GM21381 (cell line): ENCODE measurements around the gene PRDX1.

Experiments used
- ATAC-seq: cut with Tn5 transposase; IDR thresholded peaks from one replicate; pipeline ENCODE4 v1.9.1; 2021; ENCODE audit warnings: mild to moderate bottlenecking, moderate library complexity; ENCODE audit not compliant: unreplicated experiment

Gene PRDX1

DNA sequence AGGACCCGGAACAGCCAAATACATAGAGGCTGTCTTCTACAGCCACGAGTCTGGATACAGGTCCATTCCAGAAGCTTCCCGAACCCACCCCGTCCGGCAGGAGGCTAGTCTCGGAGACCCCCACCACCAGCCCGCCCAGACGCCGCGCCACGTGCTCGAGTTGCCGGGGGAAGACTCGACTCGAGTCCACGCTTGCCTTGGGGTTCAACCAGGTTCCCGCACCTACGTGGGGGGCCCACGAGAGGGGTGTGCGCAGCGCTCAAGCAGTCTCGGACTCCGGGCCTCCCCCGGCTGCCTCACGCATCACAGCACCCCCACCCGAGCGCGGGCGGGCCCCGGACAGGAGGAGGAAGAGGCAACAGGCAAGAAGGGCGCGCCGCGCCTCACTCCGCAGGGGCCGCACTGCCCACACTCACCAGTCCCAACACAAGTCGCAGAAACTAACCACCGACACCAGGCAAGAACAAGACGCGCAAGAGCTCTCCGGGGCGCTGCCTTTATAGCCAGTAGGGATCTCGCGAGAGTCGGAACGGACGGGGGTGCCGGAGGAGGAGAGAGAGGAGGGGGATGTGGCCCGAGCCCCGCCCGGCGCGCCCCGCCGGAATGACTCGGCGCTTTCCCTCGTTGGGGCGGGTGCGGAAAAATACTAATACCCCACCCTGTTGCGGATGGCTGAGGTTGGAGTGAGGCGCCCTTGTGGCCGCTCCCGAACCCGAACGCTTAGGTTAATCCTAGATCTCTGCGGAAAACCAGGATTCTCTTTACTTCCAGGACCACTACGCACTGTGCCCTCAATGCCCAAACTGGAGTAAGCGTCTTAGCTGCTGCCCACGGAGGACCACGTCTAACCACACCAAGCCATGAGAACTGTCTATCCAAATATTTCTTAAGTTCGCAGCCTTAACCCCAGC lies at the start of gene PRDX1:
Gene PRDX1, minus strand, starts transcription at position 472 of the 911 bp plus-strand sequence. CDS start 2,841 bp downstream, outside the sequence.
- ATAC-seq: peak; percentile 80

- ATAC-seq: no peak
These were observed 48.9 kb upstream of the PRDX1 start for GRCh38 chr1:45570631-45571030.

DNA sequence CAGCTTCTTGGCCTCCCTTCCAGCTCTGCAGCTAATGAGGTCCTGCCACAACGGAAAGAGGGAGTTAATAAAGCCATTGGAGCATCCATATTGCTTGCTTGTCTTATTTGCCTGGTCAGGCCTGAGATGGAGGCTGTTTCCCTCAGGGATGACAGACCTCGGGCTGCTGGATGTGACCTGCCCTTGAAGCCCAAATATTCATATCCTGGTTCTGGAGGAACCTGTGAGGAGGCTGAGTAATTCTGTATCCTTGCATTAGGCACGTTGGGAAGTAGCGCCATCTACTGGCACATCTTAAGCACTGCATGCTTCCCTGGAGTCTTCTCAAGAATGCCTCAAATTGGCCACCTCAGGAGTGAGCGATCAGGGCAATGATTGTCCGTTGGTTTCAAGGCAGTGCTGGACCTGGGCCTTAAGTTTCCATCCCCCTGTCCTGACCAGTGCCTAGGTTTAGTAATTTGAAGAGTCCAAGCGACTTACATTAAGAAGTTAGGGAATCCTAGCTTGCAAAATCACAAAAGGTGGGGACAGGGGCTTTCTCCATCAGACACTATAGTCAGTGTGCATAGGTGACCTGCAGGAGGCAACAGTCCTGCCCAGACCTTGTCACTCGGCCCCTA lies 48.4 kb upstream of the PRDX1 start:
- no peak for ATAC-seq

- no peak for ATAC-seq
These were observed 47.9 kb upstream of the PRDX1 start for GRCh38 chr1:45569571-45569961.

DNA sequence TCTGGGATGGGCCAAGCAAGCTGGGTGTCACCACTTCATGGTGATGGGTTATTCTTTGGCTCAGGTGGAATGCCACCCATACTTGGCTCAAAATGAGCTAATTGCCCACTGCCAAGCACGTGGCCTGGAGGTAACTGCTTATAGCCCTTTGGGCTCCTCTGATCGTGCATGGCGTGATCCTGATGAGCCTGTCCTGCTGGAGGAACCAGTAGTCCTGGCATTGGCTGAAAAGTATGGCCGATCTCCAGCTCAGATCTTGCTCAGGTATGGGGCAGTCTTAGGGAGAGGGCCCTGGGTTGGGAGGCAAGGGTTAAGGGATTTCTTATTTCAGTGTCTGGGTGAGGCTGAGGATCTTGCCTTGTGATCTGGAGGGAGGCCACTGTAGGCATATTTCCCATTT lies 46.7 kb upstream of the PRDX1 start:
- ATAC-seq: no peak

- no peak for ATAC-seq
These were observed 46.2 kb upstream of the PRDX1 start for GRCh38 chr1:45567911-45568310.

DNA sequence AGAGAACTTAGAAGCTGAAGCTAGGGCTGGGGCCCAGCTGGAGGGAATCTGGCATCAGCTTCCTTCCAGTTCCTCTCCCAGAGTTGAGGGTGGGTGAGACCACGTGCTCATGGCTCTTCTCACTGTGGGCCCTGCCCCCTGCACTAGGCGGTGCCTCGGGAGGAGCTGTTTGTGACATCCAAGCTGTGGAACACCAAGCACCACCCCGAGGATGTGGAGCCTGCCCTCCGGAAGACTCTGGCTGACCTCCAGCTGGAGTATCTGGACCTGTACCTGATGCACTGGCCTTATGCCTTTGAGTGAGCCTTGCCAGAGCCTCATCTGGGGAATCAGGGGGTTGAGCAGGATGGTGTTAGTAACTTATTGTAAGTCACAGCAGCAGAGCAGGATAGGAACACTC lies 45.0 kb upstream of the PRDX1 start:
- ATAC-seq: no peak

GRCh38 chr1:45563843-45564242 lies 42.2 kb upstream of the PRDX1 start:
- no peak for ATAC-seq

GRCh38 chr1:45557422-45557944 lies 35.8 kb upstream of the PRDX1 start:
- ATAC-seq: no peak

DNA sequence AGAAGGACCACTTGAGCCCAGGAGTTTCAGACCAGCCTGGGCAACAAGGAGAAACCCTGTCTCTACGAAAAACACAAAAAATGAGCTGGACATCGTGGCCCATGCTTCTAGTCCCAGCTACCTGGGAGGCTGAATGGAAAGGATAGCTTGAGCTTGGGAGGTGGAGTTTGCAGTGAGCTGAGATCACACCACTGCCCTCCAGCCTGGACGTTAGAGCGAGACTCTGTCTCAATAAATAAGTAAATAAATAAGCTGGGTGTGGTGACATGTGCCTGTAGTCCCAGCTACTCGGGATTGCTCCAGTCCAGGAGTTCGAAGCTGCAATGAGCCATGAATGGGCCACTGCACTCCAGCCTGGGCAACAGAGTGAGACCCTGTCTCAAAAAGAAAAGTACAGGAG lies 32.5 kb upstream of the PRDX1 start:
- no peak for ATAC-seq

DNA sequence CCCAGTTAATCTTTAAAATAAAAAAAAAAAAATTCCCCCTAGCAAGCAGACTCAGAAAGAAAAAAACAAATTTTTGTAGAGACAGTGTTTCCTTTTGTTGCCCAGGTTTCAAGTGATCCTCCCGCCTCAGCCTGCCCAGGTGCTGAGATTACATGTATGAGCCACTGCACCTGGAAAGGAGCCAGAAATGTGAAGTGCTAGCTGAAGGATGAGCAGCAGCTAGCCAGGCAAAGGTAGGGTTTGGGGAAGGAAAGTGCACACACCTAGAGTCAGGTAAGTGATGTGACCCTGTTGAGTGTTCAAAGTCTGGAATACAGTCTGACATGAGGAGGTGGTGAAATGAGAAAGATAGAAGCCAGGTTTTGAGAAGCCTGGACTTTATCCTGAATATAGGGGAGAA lies 30.6 kb upstream of the PRDX1 start:
- no peak for ATAC-seq

GRCh38 chr1:45551684-45552083 lies 30.0 kb upstream of the PRDX1 start:
- ATAC-seq: no peak

DNA sequence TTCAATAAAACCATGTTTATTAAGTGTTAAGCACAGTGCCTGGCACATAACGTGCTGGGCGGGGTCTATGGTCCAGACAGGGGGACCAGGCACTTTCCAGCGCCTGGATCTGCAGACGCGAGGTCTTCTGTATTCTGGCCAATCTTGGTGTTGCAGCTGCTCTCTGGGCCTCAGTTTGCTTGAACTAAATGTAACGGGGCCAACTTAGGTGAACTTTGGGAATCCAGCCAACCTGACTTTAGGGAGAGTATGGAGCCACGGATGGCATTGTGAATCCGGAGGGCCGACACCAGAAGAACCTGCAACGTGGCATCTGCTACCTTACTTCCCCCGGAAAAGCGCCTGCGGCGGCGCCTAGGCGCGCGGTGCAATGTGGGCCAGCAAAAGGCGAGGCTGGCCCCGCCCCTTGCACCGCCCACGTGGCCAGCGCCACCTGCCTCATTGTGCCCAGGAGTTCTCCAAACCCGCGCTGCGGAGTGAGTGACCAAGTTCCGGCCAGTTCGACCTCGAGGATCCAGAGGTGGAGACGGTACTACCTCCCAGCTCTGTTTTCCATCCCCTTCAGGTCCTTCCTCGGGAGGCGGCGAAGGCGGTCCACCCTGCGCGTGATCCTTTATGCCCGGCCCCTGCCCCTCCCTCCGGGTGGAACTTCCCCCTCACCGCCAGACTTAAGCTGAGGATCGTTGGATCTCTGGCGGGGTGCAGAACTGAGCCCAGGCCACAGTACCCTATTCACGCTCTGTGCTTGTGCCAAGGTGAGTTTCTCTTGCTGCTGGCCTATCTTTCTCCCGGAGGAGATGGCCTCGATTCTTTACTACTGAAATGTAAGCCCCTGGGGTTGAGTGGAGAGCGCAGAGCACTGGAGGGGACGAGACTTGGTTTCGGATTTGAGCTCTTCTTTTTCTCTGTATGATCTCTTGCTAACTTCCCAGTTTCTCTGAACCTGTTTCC lies 29.0 kb upstream of the PRDX1 start, which contains the start of gene AKR1A1:
Gene AKR1A1, plus strand, starts transcription at position 426 of the 951 bp plus-strand sequence. CDS start 10,969 bp downstream, outside the sequence.
- ATAC-seq: peak; percentile 80

DNA sequence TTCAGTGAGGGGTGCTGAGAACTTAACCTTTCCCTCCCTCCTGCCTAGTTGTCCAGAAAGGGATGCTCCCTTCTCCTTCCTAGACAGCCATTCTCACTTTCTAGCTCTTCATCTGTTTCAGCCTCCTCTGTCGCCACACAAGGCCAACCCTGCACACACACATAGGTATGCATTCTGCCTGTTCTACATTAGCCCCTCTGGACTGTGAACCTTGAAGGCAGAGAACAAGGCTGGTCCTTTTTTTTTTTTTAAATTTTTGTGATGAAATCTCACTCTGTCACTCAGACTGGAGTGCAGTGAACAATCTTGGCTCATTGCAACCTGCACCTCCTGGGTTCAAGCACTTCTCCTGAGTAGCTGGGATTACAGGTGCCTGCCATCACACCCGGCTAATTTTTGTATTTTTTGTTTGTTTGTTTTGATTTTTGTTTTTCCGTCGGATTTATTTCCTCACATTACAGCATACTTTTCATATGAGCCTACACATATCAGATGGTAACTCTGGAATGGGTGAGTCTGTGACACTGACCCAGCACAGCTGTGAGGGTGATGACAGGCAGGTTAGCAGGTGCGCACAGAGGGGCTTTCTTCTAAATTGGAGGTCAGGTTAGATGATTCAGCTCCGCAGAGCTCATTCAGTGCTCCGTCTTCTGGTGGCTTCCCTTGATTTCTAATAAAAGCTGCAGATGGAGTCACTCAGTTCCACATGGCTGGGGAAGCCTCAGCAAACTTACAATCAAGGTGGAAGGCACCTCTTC lies 24.0 kb upstream of the PRDX1 start:
- no peak for ATAC-seq

GRCh38 chr1:45545019-45545493 lies 23.4 kb upstream of the PRDX1 start:
- peak; percentile 49 for ATAC-seq

DNA sequence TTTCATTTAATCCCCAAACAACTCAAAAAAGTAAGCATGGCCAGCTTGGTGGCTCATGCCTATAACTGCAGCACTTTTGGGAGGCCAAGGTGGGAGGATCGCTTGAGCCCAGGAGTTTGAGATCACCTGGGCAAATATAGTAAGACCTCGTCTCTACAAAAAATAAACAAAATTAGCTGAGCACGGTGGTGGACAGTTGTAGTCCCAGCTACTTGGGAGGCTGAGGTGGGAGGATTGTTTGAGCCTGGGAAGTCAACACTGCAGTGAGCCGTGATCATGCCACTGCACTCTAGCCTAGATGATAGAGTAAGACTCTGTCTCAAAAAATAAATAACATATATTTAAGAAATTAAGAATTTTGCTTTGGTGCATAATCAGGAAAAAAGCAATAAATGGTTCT lies 22.8 kb upstream of the PRDX1 start:
- ATAC-seq: no peak

DNA sequence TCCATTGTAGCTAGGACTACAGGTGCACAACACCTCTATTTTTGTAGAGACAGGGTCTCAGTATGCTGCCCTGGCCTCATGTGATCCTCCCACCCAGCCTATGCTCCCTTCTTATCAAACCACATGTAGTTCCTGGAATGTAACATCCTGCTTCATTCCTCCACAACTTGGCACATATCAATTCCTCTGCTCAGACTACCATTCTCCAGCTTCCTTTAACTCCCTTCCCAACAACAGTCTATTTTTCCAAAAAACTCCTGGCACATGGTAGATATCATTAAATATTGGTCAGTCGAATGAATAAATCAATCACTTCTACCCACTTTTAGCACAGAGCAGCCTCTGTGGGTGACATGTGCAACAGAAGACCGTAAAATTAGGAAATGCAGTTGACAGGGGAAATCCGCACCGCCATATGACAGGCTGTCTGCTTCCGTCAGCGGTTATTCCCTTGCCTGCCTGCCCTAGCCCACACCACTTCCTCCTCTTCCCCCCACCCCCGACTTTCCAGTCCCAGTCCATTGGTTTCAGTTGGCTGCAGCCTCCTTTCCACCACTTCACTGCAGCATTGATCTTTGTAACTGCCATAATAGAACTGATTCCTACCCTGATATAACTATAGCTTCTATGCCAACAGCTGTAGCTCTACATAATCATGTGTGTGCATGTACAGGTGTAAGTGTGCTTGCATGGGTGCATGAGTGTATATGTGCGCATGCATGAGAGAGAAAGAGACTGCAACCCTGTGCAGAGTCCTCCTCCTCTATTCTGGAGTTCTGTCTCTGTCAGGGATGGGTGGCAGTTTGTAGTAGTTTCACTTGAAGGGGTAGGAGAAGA lies 22.1 kb upstream of the PRDX1 start:
- ATAC-seq: no peak

DNA sequence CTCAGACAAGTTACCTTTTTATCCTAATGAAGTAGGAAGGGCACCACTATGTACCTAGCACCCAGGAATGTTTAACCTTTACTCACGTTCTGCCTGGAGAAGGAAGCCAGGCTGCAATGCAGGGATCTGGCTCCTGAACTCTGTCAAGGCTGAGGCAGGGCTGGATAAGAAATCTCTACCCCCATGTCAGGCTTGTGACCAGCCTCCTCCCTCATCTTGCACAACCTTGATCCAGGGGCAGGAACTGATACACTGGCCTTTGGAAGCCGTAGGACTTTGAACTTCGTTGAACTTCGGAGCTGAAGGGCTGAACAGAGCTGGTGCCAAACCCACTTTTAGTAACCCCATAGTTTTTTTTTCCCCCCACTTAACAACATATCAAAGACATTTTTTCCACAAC lies 20.9 kb upstream of the PRDX1 start:
- no peak for ATAC-seq

DNA sequence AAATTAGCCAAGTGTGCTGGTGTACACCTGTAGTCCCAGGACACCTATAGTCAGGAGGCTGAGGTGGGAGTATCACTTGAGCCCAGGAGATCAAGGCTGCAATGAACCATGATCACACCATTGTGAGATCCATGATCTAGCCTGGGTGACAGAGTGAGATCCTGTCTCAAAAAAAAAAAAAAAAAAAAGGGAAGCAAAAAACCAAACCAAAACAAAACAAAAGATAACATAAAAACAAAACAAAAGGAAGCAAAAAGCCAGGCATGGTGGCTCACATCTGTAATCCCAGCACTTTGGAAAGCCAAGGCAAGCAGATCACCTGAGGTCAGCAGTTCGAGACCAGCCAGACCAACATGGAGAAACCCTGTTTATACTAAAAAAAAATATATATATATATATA lies 19.5 kb upstream of the PRDX1 start:
- no peak for ATAC-seq
